Small intestine (tissue), 7 donors: ENCODE data around the gene TAL1. TPM values are rescaled to one million over a fixed set of nuclear protein-coding genes. Genes with fewer than 3 reads are reported as not detected.

Experiments used
- DNase-seq, 2 donors: peaks; one replicate each; pipeline versions ENCODE4 v3.0.0 to v3.0.0-alpha.2; 2013
- FAIRE-seq: peaks from 2 replicates; lab custom pipeline; 2012; peaks lifted over from hg19 to GRCh38; lab: Jason Lieb, UNC
- H3K27ac ChIP-seq, 3 donors: one replicate each; pipeline ENCODE4 v1.5.1; 2013; ENCODE audit warnings: low read length in 2 of 3, mild to moderate bottlenecking in 2 of 3, control low read depth in 1 of 3, inconsistent platforms in 1 of 3, low read depth in 1 of 3, moderate library complexity in 1 of 3
- H3K27me3 ChIP-seq, 3 donors: one replicate each; pipeline ENCODE4 v1.6.1; 2013; ENCODE audit warnings: low read length in 3 of 3, inconsistent platforms in 1 of 3; ENCODE audit not compliant: control insufficient read depth in 3 of 3, insufficient read depth in 3 of 3
- H3K36me3 ChIP-seq, 3 donors: one replicate each; pipeline ENCODE4 v1.6.1; 2013; ENCODE audit warnings: low read length in 3 of 3, inconsistent platforms in 1 of 3, low read depth in 1 of 3, mild to moderate bottlenecking in 1 of 3, moderate library complexity in 1 of 3; ENCODE audit not compliant: control insufficient read depth in 3 of 3, insufficient read depth in 2 of 3
- H3K4me1 ChIP-seq, 3 donors: one replicate each; pipeline ENCODE4 v1.6.1; 2013; ENCODE audit warnings: low read length in 2 of 3, inconsistent platforms in 1 of 3, low read depth in 1 of 3, mild to moderate bottlenecking in 1 of 3, moderate library complexity in 1 of 3; ENCODE audit not compliant: control insufficient read depth in 3 of 3, insufficient read depth in 2 of 3
- H3K4me3 ChIP-seq, 3 donors: one replicate each; pipeline ENCODE4 v1.5.1; 2013; ENCODE audit warnings: low read length in 3 of 3, control low read depth in 1 of 3, inconsistent platforms in 1 of 3, low read depth in 1 of 3, mild to moderate bottlenecking in 1 of 3, moderate library complexity in 1 of 3
- H3K9me3 ChIP-seq, 2 donors: one replicate each; pipeline ENCODE4 v1.6.1; 2013; ENCODE audit warnings: low read depth in 1 of 2, low read length in 1 of 2; ENCODE audit not compliant: control insufficient read depth in 2 of 2, insufficient read depth in 1 of 2
- WGBS, 3 donors: extraction: QIAGEN DNeasy Blood & Tissue Kit; methylation state at CpG; one replicate each; pipeline ENCODE4 v1.1.7; 2013; 5-methylcytosine and 5-hydroxymethylcytosine counted together
- polyA plus RNA-seq, 4 donors: library from polyadenylated mRNA; stranded (reverse) in 3 of 4; unstranded in 1 of 4; fragments of 200-250 nt in 3 of 4; fragments of 120-200 nt in 1 of 4; gene quantifications; one replicate each; pipeline versions ENCODE4 v1.2.1 to v1.2.3, GENCODE V29; 2013
- donor health status: healthy with polysubstance abuse.
- donor health status: control.
- donor health status: control.
- donor health status: Bipolar disorder and iron deficiency.
- donor health status: healthy.

TAL1 gene
- polyA plus RNA-seq, 4 donors = 0.27 to 4.7 (median 0.92) TPM

DNA sequence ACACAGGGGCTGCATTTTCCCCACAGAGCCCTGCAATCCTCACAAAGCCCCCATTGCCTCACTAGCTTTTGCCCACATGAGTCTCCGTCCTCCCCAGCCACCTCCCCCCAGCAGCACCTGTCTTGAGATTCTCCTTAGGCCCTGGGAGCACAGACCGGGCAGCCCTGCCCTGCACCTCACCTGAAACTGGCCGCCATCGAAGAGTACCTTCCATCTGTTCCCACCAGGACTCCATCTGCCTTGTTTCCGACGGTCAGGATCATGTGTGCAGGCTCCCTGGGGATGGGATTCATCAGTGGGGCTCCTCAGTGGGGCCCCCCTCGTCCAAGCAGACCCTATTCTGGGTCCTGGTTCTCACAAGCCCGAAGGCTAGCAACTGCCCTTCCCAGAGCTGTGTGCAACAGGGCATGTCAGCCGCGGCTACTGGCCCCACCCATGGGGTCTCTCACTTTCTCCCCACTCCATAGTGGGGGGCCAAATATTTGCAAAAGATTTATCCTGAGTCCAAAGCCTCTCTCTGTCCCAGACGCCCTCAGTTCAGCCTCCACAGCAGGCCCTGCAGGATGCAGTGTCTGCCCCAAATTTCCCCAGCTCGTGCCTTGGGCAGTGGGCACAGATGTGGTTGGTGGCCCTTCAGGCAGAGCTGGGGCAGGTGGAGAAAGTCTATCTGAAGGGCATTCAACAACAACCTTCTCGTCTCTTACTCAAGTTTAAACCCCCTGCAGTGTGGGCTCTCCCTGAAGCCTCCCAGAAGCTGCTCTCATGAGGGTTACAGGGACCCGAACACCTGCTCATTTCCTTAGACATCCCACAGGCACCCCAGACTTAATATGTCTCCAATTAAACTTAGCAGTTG is 47.0 kb downstream of the TAL1 start:
- no peak overlapping the region for H3K4me3 ChIP-seq
- peaks cover 0 to 6% (median 0%) of the 10 kb centered on the region in 3 donors for H3K27me3 ChIP-seq
- H3K36me3 ChIP-seq = peaks cover 0 to 6% (median 0%) of the 10 kb centered on the region in 3 donors
- peaks cover 0 to 55% (median 2%) of the 10 kb centered on the region in 3 donors for H3K4me1 ChIP-seq
- peaks cover 0 to 3% of the 10 kb centered on the region in 2 donors for H3K9me3 ChIP-seq
- no peak for DNase-seq
- 84 to 90% (median 88%) methylated on average over 14 of the region's 14 CpGs for WGBS, 3 donors
- H3K27ac ChIP-seq = no peak overlapping the region
- no peak for FAIRE-seq

DNA sequence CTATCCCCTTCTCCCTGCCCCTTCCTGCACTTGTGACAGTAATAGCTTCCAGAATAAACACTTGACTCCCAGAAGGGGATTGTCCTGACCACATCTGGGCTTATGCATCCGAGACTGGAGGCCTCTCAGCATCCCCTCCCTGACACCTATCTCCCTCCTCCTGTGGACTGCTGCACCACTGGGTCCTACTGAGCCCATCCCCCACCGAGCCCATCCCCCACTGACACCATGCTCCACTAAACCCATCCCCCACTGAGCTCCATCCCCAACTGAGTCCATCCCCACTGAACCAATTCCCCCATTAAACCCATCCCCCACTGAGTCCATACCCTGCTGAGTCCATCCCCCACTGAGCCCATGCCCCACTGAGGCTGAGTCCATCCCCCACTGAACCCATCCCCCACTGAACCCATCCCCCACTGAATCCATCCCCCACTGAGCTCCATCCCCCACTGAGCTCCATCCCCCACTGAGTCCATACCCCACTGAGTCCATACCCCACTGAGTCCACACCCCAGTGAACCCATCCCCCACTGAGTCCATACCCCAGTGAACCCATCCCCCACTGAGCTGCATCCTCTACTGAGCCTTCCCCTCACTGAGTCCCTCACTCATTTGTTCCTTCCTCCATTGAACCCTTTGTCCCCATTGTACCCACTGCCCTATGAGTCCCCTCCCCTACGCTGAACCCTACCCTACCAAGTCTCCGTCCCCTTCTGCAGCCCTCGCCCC is 47.8 kb downstream of the TAL1 start:
- Histone ChIP-seq H3K9me3 (peaks cover 0 to 3% of the 10 kb centered on the region in 2 donors), H3K4me3 (no peak overlapping the region), H3K36me3 (peaks cover 0 to 6% (median 0%) of the 10 kb centered on the region in 3 donors), H3K27me3 (peaks cover 0 to 6% (median 0%) of the 10 kb centered on the region in 3 donors), H3K27ac (no peak overlapping the region), H3K4me1 (peaks cover 0 to 56% (median 2%) of the 10 kb centered on the region in 3 donors)
- WGBS, 3 donors = 73 to 87% (median 81%) methylated on average over 5 of the region's 5 CpGs
- DNase-seq = no peak
- no peak for FAIRE-seq

DNA sequence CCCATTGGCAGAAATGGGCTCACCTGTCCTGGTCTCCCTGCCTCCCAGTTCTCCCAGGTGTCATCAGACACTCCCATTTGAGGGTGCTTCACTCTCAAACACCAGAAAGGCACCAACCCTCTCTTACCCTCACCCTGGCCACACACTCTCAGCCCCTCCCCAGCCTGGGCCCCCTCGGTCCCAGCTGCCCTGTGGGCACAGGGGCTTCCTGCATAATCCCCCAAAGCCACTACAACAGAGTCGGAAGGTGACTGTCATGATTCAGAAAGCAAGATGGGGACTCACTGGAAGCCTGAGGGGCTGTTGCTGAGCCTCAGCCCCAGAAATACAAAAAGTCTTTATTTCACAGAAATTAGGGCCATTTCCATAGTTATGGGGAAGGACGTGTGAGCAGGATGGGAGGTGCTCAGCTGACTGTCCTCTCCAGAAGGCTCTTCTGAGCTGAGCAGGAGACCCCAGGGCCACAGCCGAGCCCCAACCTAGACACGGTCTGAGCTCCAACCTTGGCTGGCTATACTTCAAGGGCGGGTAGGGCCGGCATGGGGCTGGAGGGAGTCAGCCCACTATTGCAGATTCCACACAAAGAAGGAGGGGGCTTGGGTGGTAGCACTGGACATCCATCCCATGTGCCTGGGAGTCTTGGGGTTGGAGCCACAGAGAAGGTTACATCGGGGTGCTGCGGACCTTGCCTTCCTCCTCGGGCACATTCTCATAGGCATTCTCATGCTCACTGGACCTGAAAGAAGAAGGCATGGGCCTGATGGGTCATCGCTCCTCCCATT is 48.5 kb downstream of the TAL1 start:
- Histone ChIP-seq H3K4me3 (no peak overlapping the region), H3K27ac (no peak overlapping the region), H3K27me3 (peaks cover 0 to 6% (median 0%) of the 10 kb centered on the region in 3 donors), H3K9me3 (peaks cover 0 to 3% of the 10 kb centered on the region in 2 donors), H3K36me3 (peaks cover 0 to 6% (median 0%) of the 10 kb centered on the region in 3 donors), H3K4me1 (peaks cover 0 to 58% (median 2%) of the 10 kb centered on the region in 3 donors)
- no peak for DNase-seq
- 77 to 85% (median 78%) methylated on average over 11 of the region's 11 CpGs for WGBS, 3 donors
- no peak for FAIRE-seq

DNA sequence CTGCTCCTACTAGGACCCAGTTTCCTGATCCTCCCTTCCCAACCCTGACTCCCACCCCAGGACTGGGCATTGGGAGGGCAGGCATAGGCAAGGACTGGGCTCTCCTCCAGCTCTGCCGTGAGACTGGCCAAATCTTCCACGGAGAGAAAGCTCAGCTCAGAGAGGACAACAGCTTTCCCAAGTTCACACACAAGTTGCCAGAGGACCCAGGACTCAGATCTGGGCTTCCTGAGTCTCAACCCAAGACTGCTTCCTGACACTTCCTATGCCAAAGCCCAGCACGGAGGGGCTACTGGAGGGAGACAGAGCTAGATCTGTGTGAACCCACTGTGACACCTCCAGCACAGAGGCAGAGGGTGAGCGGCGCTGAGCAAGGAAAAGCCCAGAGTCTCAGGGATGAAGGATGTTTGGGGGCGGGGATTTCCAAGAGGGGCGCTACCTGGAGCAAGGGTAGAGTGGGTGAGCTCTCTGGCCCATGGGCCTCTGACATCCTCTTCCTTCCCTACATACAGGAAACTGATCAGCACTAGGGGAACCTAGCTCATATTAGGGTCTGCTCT is 49.3 kb downstream of the TAL1 start:
- Histone ChIP-seq H3K4me3 (no peak overlapping the region), H3K36me3 (peaks cover 0 to 6% (median 0%) of the 10 kb centered on the region in 3 donors), H3K27ac (no peak overlapping the region), H3K4me1 (peaks cover 0 to 52% (median 0%) of the 10 kb centered on the region in 3 donors), H3K27me3 (peaks cover 0 to 6% (median 0%) of the 10 kb centered on the region in 3 donors), H3K9me3 (peaks cover 0 to 3% of the 10 kb centered on the region in 2 donors)
- no peak for DNase-seq
- FAIRE-seq = no peak
- WGBS, 3 donors = 71 to 72% (median 71%) methylated on average over 7 of the region's 7 CpGs

DNA sequence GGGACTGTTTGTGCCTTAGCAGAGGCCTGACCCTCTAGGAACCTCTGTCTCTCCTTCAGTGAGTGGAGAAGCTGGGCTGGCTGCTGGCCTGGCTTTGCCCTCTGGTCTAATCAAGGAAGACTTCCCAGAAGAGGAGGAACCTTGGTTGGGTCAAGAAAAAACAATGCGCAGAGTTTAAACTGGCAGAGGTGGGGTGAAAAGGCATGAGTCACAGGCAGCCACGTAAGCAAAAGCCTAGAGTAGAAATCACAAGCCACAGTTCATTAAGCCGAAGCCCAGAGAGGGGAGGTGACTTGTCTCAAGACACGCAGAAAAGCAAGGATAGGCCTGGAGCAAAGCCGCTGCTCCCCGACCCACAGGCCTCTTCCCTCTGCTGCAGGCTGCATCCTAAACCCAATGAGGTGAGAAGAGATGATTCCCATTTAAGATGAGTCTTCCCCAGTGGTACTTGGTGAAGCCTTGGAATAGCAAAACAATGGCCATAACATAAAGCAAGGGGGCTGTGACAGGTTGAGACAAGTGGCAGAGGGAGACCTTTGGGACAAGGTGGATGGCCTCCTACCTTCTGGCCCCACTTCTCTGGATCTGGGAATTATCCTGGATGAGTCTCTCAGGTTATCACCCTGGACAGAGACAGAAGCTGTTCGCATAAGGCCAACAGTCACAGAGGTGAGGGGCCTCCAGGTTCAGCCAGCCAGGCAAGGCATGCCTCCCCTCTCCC is 49.9 kb downstream of the TAL1 start:
- H3K4me3 ChIP-seq = no peak overlapping the region
- H3K9me3 ChIP-seq = peaks cover 0 to 3% of the 10 kb centered on the region in 2 donors
- peak overlapping the region in 2 of 3 donors; percentile 28 to 67 for H3K27ac ChIP-seq
- FAIRE-seq (no peak), DNase-seq (no peak)
- H3K36me3 ChIP-seq = peaks cover 0 to 6% (median 0%) of the 10 kb centered on the region in 3 donors
- WGBS, 3 donors = 71 to 87% (median 75%) methylated on average over 7 of the region's 7 CpGs
- H3K27me3 ChIP-seq = peaks cover 0 to 6% (median 0%) of the 10 kb centered on the region in 3 donors
- H3K4me1 ChIP-seq = peaks cover 0 to 46% (median 0%) of the 10 kb centered on the region in 3 donors

DNA sequence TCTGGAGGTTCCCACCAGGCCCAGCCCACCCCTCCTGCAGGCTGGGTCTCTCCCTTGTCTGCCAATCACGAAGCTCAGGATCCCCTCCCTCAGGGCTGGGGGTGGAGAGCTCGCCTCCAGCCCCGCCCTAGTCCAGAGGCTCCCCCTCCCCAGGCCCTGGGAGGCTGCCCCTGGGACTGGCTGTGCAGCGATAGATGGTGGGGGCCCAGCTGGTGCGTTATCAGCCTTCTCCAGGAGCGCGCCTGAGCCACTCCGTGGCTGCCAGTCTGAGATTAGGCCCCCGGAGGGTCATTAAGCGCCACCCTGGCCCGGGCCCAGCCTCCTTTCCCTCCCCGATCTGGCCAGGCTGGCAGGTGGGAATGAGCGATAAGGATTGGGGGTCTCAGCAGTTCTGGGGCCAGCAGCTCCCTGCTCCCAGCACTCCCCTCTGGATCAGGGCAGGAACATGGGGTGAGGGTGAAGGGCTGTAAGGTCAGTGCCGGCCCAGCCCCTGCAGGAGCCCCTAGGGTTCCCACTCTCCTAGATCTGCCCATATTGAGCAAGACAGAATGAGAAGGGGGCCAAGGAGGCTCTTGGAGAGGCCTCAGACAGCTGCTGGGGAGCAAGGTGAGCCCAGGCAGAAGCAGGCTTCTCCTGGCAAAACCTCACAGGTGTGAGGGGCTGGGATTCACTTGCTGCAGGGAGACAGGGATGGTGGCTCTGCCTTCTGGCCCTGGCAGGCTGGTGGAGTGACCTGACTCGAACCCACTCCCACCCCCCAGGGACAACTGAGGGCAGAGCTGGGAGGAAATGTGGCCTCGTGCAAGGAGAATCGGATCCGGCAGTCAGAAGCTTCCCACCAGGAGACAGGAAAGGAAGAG is 50.7 kb downstream of the TAL1 start:
- peaks cover 0 to 3% of the 10 kb centered on the region in 2 donors for H3K9me3 ChIP-seq
- FAIRE-seq = no peak
- 36 to 48% (median 39%) methylated on average over 14 to 18 of the region's 18 CpGs for WGBS, 3 donors
- H3K27me3 ChIP-seq = peaks cover 0 to 6% (median 0%) of the 10 kb centered on the region in 3 donors
- H3K36me3 ChIP-seq = peaks cover 0 to 4% (median 0%) of the 10 kb centered on the region in 3 donors
- no peak overlapping the region for H3K4me3 ChIP-seq
- DNase-seq = peak in 1 of 2 donors; percentile 60
- peaks cover 0 to 38% (median 0%) of the 10 kb centered on the region in 3 donors for H3K4me1 ChIP-seq
- H3K27ac ChIP-seq = peak overlapping the region in 2 of 3 donors; percentile 28 to 67
